Fibroblast of lung (primary cell): ENCODE data around the gene STPG1. TPM values are rescaled to one million over a fixed set of nuclear protein-coding genes. Genes with fewer than 3 reads are reported as not detected.

Source experiments
- DNase-seq, 2 donors: peaks; one replicate each; pipeline versions ENCODE4 v3.0.0 to v3.0.0-alpha.2; 2010; ENCODE audit warnings: low read depth in 2 of 2
- H2AFZ ChIP-seq: 2 replicates; pipeline ENCODE4 v1.5.1; 2012; ENCODE audit warnings: low read length, control low read depth, inconsistent platforms
- H3K27ac ChIP-seq: 2 replicates; pipeline ENCODE4 v1.5.1; 2011; ENCODE audit warnings: low read length, control low read depth; ENCODE audit not compliant: insufficient read depth
- H3K27me3 ChIP-seq: 2 replicates; pipeline ENCODE4 v1.5.1; 2011; ENCODE audit warnings: mild to moderate bottlenecking, low read length; ENCODE audit not compliant: control insufficient read depth, insufficient read depth
- H3K36me3 ChIP-seq: 2 replicates; pipeline ENCODE4 v1.5.1; 2011; ENCODE audit warnings: low read length; ENCODE audit not compliant: control insufficient read depth, insufficient read depth
- H3K4me1 ChIP-seq: 2 replicates; pipeline ENCODE4 v1.5.1; 2011; ENCODE audit warnings: low read length; ENCODE audit not compliant: control insufficient read depth, insufficient read depth; ENCODE audit errors: extremely low read depth
- H3K4me2 ChIP-seq: 2 replicates; pipeline ENCODE4 v1.5.1; 2011; ENCODE audit warnings: low read length, control low read depth; ENCODE audit not compliant: insufficient read depth; ENCODE audit errors: extremely low read depth
- H3K4me3 ChIP-seq, 4 experiments: fragments of 200-600 bp in 1 of 4; sonication (generic) in 1 of 4; replicated peaks in 1 of 4; 2 replicates each; pipeline ENCODE4 v1.5.1; 2011 to 2016; ENCODE audit warnings: low read length in 4 of 4, low read depth in 3 of 4, mild to moderate bottlenecking in 3 of 4, control low read depth in 2 of 4, inconsistent platforms in 1 of 4, mixed read lengths in 1 of 4; ENCODE audit not compliant: insufficient read depth in 1 of 4; ENCODE audit errors: control extremely low read depth in 1 of 4
- H3K79me2 ChIP-seq: 2 replicates; pipeline ENCODE4 v1.5.1; 2012; ENCODE audit warnings: mild to moderate bottlenecking, low read length, inconsistent platforms; ENCODE audit not compliant: control insufficient read depth, insufficient read depth
- H3K9ac ChIP-seq: 2 replicates; pipeline ENCODE4 v1.5.1; 2011; ENCODE audit warnings: mild to moderate bottlenecking, low read length, control low read depth; ENCODE audit not compliant: insufficient read depth
- H3K9me3 ChIP-seq: 2 replicates; pipeline ENCODE4 v1.5.1; 2012; ENCODE audit warnings: low read depth, low read length; ENCODE audit not compliant: control insufficient read depth, insufficient read depth
- H4K20me1 ChIP-seq: 2 replicates; pipeline ENCODE4 v1.5.1; 2011; ENCODE audit warnings: low read length; ENCODE audit not compliant: control insufficient read depth, insufficient read depth; ENCODE audit errors: extremely low read depth
- EZH2 ChIP-seq: IDR thresholded peaks from 2 replicates; pipeline ENCODE4 v1.5.1; 2012; ENCODE audit warnings: low read length, control low read depth, mild to moderate bottlenecking; ENCODE audit errors: missing control alignments
- polyA plus RNA-seq, 2 donors: library from polyadenylated mRNA; depleted of rRNA in 1 of 2; stranded (reverse) in 1 of 2; unstranded in 1 of 2; fragments of >200 nt; gene quantifications; 2 replicates each; pipeline ENCODE4 v1.2.1, GENCODE V29; 2011 to 2012; ENCODE audit warnings: missing spikeins in 1 of 2
- total RNA-seq: library from RNA; depleted of rRNA; stranded (reverse); fragments of >200 nt; gene quantifications from 2 replicates; pipeline ENCODE4 v1.2.1, GENCODE V29; 2014
- TF ChIP-seq, protein P1 (sequence below), 2 donors: IDR thresholded peaks in 1 of 2; conservative IDR thresholded peaks in 1 of 2; 1 replicate in 1 of 2; 2 replicates in 1 of 2; pipeline ENCODE4 v1.5.1; 2011 to 2012; ENCODE audit warnings: low read length in 2 of 2, control low read depth in 1 of 2, inconsistent platforms in 1 of 2, low read depth in 1 of 2, mild to moderate bottlenecking in 1 of 2

Gene STPG1
- total and polyA plus RNA-seq, 2 donors (not counting 1 experiment from before 2014, with no cell fraction given), result 7.9 to 8.5 TPM

DNA sequence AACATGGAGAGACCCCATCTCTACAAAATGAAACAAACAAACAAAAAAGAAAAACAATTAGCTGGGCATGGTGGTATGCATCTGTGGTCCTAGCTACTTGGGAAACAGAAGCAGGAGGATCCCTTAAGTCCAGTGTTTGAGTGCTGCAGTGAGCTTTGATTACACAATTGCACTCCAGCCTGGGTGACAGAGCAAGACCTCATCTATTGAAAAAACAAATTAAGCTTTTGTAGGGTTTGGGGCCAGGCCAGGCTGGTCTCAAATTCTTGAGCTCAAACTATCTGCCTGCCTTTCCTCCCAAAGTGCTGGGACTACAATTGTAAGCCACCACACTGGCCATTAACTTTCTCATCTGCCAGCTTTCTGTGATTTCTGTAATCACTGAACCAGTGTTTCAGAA lies 29.2 kb upstream of the STPG1 start:
- Histone ChIP-seq H3K27ac (no peak overlapping the region), H3K4me1 (peaks cover 4% of the 10 kb centered on the region), H3K27me3 (no peaks in the 10 kb centered on the region), H4K20me1 (no peaks in the 10 kb centered on the region), H3K36me3 (peaks cover 7% of the 10 kb centered on the region), H3K4me3 (no peak overlapping the region), H3K9me3 (no peaks in the 10 kb centered on the region), H3K79me2 (no peaks in the 10 kb centered on the region), H3K4me2 (no peak overlapping the region), H3K9ac (no peak overlapping the region), H2AFZ (no peak overlapping the region)
- TF ChIP-seq EZH2, result no peak
- TF ChIP-seq, protein P1, sequence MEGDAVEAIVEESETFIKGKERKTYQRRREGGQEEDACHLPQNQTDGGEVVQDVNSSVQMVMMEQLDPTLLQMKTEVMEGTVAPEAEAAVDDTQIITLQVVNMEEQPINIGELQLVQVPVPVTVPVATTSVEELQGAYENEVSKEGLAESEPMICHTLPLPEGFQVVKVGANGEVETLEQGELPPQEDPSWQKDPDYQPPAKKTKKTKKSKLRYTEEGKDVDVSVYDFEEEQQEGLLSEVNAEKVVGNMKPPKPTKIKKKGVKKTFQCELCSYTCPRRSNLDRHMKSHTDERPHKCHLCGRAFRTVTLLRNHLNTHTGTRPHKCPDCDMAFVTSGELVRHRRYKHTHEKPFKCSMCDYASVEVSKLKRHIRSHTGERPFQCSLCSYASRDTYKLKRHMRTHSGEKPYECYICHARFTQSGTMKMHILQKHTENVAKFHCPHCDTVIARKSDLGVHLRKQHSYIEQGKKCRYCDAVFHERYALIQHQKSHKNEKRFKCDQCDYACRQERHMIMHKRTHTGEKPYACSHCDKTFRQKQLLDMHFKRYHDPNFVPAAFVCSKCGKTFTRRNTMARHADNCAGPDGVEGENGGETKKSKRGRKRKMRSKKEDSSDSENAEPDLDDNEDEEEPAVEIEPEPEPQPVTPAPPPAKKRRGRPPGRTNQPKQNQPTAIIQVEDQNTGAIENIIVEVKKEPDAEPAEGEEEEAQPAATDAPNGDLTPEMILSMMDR (conservative IDR thresholded peaks at IDR 0.05 in 1 of 2, IDR thresholded peaks at IDR 0.05 in 1 of 2; ENCODE audit: low read depth in 1 of 2, low read length in 2 of 2), result no peak
- peak; percentile 38 to 47 for DNase-seq

DNA sequence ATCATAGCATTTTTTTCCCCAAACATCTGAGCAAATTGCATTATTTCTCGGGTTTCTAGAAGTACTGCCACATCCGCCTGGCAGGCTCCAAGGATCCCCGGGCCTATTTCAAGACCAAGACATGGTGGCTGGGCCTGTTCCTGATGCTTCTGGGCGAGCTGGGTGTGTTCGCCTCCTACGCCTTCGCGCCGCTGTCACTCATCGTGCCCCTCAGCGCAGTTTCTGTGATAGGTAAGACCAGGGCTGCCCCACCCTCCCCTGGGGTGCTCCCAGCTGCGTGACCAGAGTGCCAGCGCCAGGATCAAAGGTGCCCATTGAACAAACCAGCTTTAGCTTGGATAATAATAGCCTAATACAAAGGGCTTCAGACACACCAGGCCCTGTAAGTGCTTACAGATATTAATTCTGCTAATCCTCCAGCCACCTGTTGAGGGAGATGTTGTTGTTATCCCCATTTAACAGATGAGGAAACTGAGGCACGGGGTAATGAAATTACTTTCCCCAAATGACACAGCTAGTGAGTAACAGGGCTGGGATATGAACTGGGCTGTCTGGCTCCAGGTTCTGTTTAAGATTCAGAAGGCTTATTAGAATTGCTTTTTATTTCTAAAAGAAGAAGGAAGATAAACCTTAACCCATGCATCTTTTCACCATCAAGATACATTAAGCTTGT lies 28.6 kb upstream of the STPG1 start:
- Histone ChIP-seq H3K79me2 (no peaks in the 10 kb centered on the region), H3K4me3 (no peak overlapping the region)
- DNase-seq, result no peak

DNA sequence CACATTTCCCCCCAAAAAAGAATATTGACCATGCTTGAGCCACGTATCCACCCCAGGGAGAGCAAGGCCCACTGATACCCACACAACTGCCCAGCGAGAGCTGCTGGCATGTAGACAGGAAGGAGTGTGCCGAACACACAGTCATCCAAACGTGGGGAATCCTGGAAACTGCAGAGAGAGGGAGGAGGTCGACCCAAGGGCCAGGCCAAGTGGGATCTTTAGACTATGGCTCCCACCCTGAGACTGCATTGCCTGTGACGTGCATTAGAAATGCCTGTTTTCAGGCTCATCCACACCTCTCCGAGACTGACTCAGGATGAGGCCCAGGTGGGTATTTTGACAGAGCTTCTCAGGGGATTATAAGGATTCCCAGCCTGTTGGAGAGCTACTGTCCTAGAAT lies 27.9 kb upstream of the STPG1 start:
- H3K4me2 ChIP-seq, result no peak overlapping the region
- no peaks in the 10 kb centered on the region for H3K79me2 ChIP-seq
- H3K27me3 ChIP-seq, result no peaks in the 10 kb centered on the region
- TF ChIP-seq, protein P1 (conservative IDR thresholded peaks at IDR 0.05 in 1 of 2, IDR thresholded peaks at IDR 0.05 in 1 of 2; ENCODE audit: low read depth in 1 of 2, low read length in 2 of 2), result no peak
- no peak for TF ChIP-seq EZH2
- no peak overlapping the region for H3K4me3 ChIP-seq
- H4K20me1 ChIP-seq, result no peaks in the 10 kb centered on the region
- no peak for DNase-seq
- H3K4me1 ChIP-seq, result peaks cover 8% of the 10 kb centered on the region
- H3K9ac ChIP-seq, result no peak overlapping the region
- H3K9me3 ChIP-seq, result no peaks in the 10 kb centered on the region
- H3K27ac ChIP-seq, result no peak overlapping the region
- H3K36me3 ChIP-seq, result peaks cover 4% of the 10 kb centered on the region
- no peak overlapping the region for H2AFZ ChIP-seq

More for the DNA sequence above, 28.6 kb upstream of the STPG1 start:
- no peak for TF ChIP-seq EZH2
- TF ChIP-seq, protein P1 (conservative IDR thresholded peaks at IDR 0.05 in 1 of 2, IDR thresholded peaks at IDR 0.05 in 1 of 2; ENCODE audit: low read depth in 1 of 2, low read length in 2 of 2), result no peak
- H3K36me3 ChIP-seq, result peaks cover 7% of the 10 kb centered on the region
- H3K9ac ChIP-seq, result no peak overlapping the region
- no peak overlapping the region for H2AFZ ChIP-seq
- no peak overlapping the region for H3K4me2 ChIP-seq
- H3K4me1 ChIP-seq, result peaks cover 8% of the 10 kb centered on the region
- no peak overlapping the region for H3K27ac ChIP-seq
- no peaks in the 10 kb centered on the region for H3K27me3 ChIP-seq
- no peaks in the 10 kb centered on the region for H4K20me1 ChIP-seq
- H3K9me3 ChIP-seq, result no peaks in the 10 kb centered on the region
